ENCODE data around the gene LDLR.
"Not testable (repeated sequence)": the region's sequence is repeated elsewhere in the genome, so short reads cannot be mapped to it uniquely, and the experiment has no call there.

LDLR gene

GRCh38 chr19:11101057-11101456 is 11.8 kb downstream of the LDLR start:
- ChIA-PET POLR2A (ENCODE audit: low non-redundant PET) (no interaction called here), CTCF (no interaction called here)
- H3K27ac ChIP-seq, result peak overlapping the region; percentile 80
- DNase-seq (ENCODE audit: low spot score), result no peak
- no peak for TF ChIP-seq CTCF (conservative IDR thresholded peaks at IDR 0.05; ENCODE audit: low read depth)

- ChIA-PET CTCF (no interaction called here), POLR2A (ENCODE audit: low non-redundant PET) (no interaction called here)
- no peak for TF ChIP-seq CTCF (conservative IDR thresholded peaks at IDR 0.05; ENCODE audit: low read depth)
- H3K27ac ChIP-seq, result peak overlapping the region; percentile 80
- DNase-seq (ENCODE audit: low spot score), result no peak
Observed at GRCh38 chr19:11102944-11103343, 13.7 kb downstream of the LDLR start.

GRCh38 chr19:11103667-11104066 is 14.4 kb downstream of the LDLR start:
- POLR2A ChIA-PET (ENCODE audit: low non-redundant PET); CTCF ChIA-PET: not testable (repeated sequence)

GRCh38 chr19:11105014-11105636 is 15.9 kb downstream of the LDLR start:
- no peak for DNase-seq (ENCODE audit: low spot score)
- no peak for TF ChIP-seq CTCF (conservative IDR thresholded peaks at IDR 0.05; ENCODE audit: low read depth)
- POLR2A ChIA-PET (ENCODE audit: low non-redundant PET), result no interaction called here
- H3K27ac ChIP-seq, result peak overlapping the region; percentile 80
- CTCF ChIA-PET, result no interaction called here

More at GRCh38 chr19:11103667-11104066, 14.4 kb downstream of the LDLR start:
- DNase-seq (ENCODE audit: low spot score), result not testable (repeated sequence)
- peak overlapping the region; percentile 80 for H3K27ac ChIP-seq

- POLR2A ChIA-PET (ENCODE audit: low non-redundant PET), result no interaction called here
- CTCF ChIA-PET, result no interaction called here
- peak overlapping the region; percentile 80 for H3K27ac ChIP-seq
- no peak for DNase-seq (ENCODE audit: low spot score)
- TF ChIP-seq CTCF (conservative IDR thresholded peaks at IDR 0.05; ENCODE audit: low read depth), result no peak
Observed at GRCh38 chr19:11106477-11106876, 17.2 kb downstream of the LDLR start.

- H3K27ac ChIP-seq, result peak overlapping the region; percentile 80
- TF ChIP-seq CTCF (conservative IDR thresholded peaks at IDR 0.05; ENCODE audit: low read depth), result no peak
- DNase-seq (ENCODE audit: low spot score), result no peak
- POLR2A ChIA-PET (ENCODE audit: low non-redundant PET), result interaction anchor here (0.7 kb wide), 1 partner anchor 14 kb away, joined by 10 read pairs; no protein-coding TSS in a partner anchor
- CTCF ChIA-PET, result no interaction called here
Observed at GRCh38 chr19:11108746-11109145, 19.5 kb downstream of the LDLR start.

GRCh38 chr19:11111117-11111770 is 22.0 kb downstream of the LDLR start:
- CTCF ChIA-PET, result interaction anchor here (0.6 kb wide), 1 partner anchor 25 kb away, joined by 4 read pairs; no protein-coding TSS in a partner anchor
- POLR2A ChIA-PET (ENCODE audit: low non-redundant PET), result interaction anchor here (0.6 kb wide), 1 partner anchor 76 kb away, joined by 4 read pairs; no protein-coding TSS in a partner anchor

More at GRCh38 chr19:11111117-11111770, 22.0 kb downstream of the LDLR start:
- TF ChIP-seq CTCF (conservative IDR thresholded peaks at IDR 0.05; ENCODE audit: low read depth), result no peak
- no peak for DNase-seq (ENCODE audit: low spot score)
- peak overlapping the region; percentile 80 for H3K27ac ChIP-seq

All from RWPE1 (cell line).